Neural cell (in vitro differentiated cells): ENCODE data around the gene ABAT. TPM values are rescaled to one million over a fixed set of nuclear protein-coding genes. Genes with fewer than 3 reads are reported as not detected.

Experiments
- H2AFZ ChIP-seq: fragments of 200-600, 300-800 bp; sonication (generic), shearing (Covaris generic); 2 replicates; pipeline ENCODE4 v1.6.0; 2014; ENCODE audit warnings: low read depth, mild to moderate bottlenecking, antibody characterized with exemption, low read length, moderate library complexity
- H3F3A ChIP-seq: fragments of 200-600 bp; shearing (Covaris generic); 2 replicates; pipeline ENCODE4 v1.6.1; 2016; ENCODE audit warnings: mild to moderate bottlenecking, moderate library complexity, mixed read lengths, antibody characterized with exemption, low read length; ENCODE audit not compliant: insufficient read depth, poor library complexity, severe bottlenecking
- H3K27ac ChIP-seq: fragments of 200-600, 300-800 bp; sonication (generic), shearing (Covaris generic); 2 replicates; pipeline ENCODE4 v1.5.1; 2014; ENCODE audit warnings: mild to moderate bottlenecking, low read length, moderate library complexity
- H3K27me3 ChIP-seq: fragments of 300-800, 200-600 bp; sonication (generic), shearing (Covaris generic); 2 replicates; pipeline ENCODE4 v1.6.0; 2014; ENCODE audit warnings: mild to moderate bottlenecking, low read depth, low read length, moderate library complexity; ENCODE audit not compliant: insufficient read depth
- H3K36me3 ChIP-seq: fragments of 300-800, 200-600 bp; sonication (generic), shearing (Covaris generic); 2 replicates; pipeline ENCODE4 v1.5.1; 2014; ENCODE audit warnings: mild to moderate bottlenecking, antibody characterized with exemption, low read length, moderate library complexity; ENCODE audit not compliant: insufficient read depth
- H3K4me2 ChIP-seq: fragments of 300-800, 200-600 bp; sonication (generic), shearing (Covaris generic); 2 replicates; pipeline ENCODE4 v1.6.0; 2014; ENCODE audit warnings: mild to moderate bottlenecking, low read length
- H3K4me3 ChIP-seq: fragments of 300-800, 200-600 bp; sonication (generic), shearing (Covaris generic); 2 replicates; pipeline ENCODE4 v1.5.1; 2014; ENCODE audit warnings: mild to moderate bottlenecking, low read length, moderate library complexity
- H3K79me2 ChIP-seq: fragments of 200-600 bp; shearing (Covaris generic); replicated peaks from 2 replicates; pipeline ENCODE4 v1.6.0; 2014; ENCODE audit warnings: mild to moderate bottlenecking, low read length, moderate library complexity; ENCODE audit not compliant: insufficient read depth
- H3K9ac ChIP-seq: fragments of 300-800, 200-600 bp; sonication (generic), shearing (Covaris generic); 2 replicates; pipeline ENCODE4 v1.6.1; 2016; ENCODE audit warnings: mild to moderate bottlenecking, low read length, mixed read lengths
- H3K9me2 ChIP-seq: fragments of 200-600 bp; shearing (Covaris generic); 2 replicates; pipeline ENCODE4 v1.6.1; 2016; ENCODE audit warnings: mild to moderate bottlenecking, low read length, mixed read lengths; ENCODE audit not compliant: insufficient read depth
- H3K9me3 ChIP-seq: fragments of 200-600, 300-800 bp; sonication (generic), shearing (Covaris generic); 2 replicates; pipeline ENCODE4 v1.6.1; 2016; ENCODE audit warnings: mild to moderate bottlenecking, mixed run types, low read length, moderate library complexity, mixed read lengths
- H4K20me1 ChIP-seq: fragments of 200-600 bp; shearing (Covaris generic); 2 replicates; pipeline ENCODE4 v1.6.1; 2016; ENCODE audit warnings: mild to moderate bottlenecking, mixed run types; ENCODE audit not compliant: insufficient read depth
- EP300 ChIP-seq: fragments of 450-650 bp; conservative IDR thresholded peaks from 2 replicates; pipeline ENCODE4 v1.6.1; 2014; ENCODE audit warnings: antibody characterized with exemption, mild to moderate bottlenecking, moderate library complexity; ENCODE audit not compliant: poor library complexity, severe bottlenecking
- EZH2 ChIP-seq: fragments of 200-600, 300-800 bp; shearing (Covaris generic), sonication (generic); IDR thresholded peaks from 2 replicates; pipeline ENCODE4 v1.6.1; 2014; ENCODE audit warnings: antibody characterized with exemption, low read length, borderline replicate concordance, mild to moderate bottlenecking; ENCODE audit not compliant: insufficient read depth, poor library complexity, severe bottlenecking
- MXI1 ChIP-seq: fragments of 450-650 bp; conservative IDR thresholded peaks from 2 replicates; pipeline ENCODE4 v1.6.1; 2014; ENCODE audit warnings: antibody characterized with exemption, mild to moderate bottlenecking; ENCODE audit not compliant: poor library complexity, severe bottlenecking
- POLR2AphosphoS5 ChIP-seq: IDR thresholded peaks from 2 replicates; pipeline ENCODE4 v1.6.1; 2012
- RAD21 ChIP-seq: fragments of 450-650 bp; conservative IDR thresholded peaks from 2 replicates; pipeline ENCODE4 v1.6.1; 2014; ENCODE audit warnings: antibody characterized with exemption, mild to moderate bottlenecking, moderate library complexity
- SMC3 ChIP-seq: fragments of 450-650 bp; conservative IDR thresholded peaks from 2 replicates; pipeline ENCODE4 v1.6.1; 2014; ENCODE audit warnings: antibody characterized with exemption, mild to moderate bottlenecking, moderate library complexity; ENCODE audit not compliant: poor library complexity
- TAF1 ChIP-seq: IDR thresholded peaks from 2 replicates; pipeline ENCODE4 v1.6.1; 2012; ENCODE audit warnings: low read depth
- polyA plus RNA-seq: library from polyadenylated mRNA; depleted of rRNA; stranded (reverse); fragments of >200 nt; gene quantifications from 2 replicates; pipeline ENCODE4 v1.2.3, GENCODE V29; 2014
- TF ChIP-seq, protein P1 (sequence below): fragments of 450-650 bp; IDR thresholded peaks from 2 replicates; pipeline ENCODE4 v1.5.1; 2014; ENCODE audit warnings: antibody characterized with exemption, mild to moderate bottlenecking, moderate library complexity; ENCODE audit not compliant: poor library complexity, severe bottlenecking
- TF ChIP-seq, protein P2 (sequence below): IDR thresholded peaks from 2 replicates; pipeline ENCODE4 v1.6.1; 2012; ENCODE audit warnings: borderline replicate concordance

The ABAT gene
- polyA plus RNA-seq, 1 donor from 2014 or later, result 125 TPM

- Histone ChIP-seq H3K9me2 (no peaks in the 10 kb centered on the region), H3K9me3 (peaks cover 2% of the 10 kb centered on the region), H3K36me3 (no peaks in the 10 kb centered on the region), H3K27me3 (no peaks in the 10 kb centered on the region), H3K9ac (no peak overlapping the region), H3K27ac (no peak overlapping the region), H4K20me1 (no peaks in the 10 kb centered on the region), H3K79me2 (peaks cover 27% of the 10 kb centered on the region), H2AFZ (no peak overlapping the region), H3F3A (no peaks in the 10 kb centered on the region), H3K4me2 (no peak overlapping the region), H3K4me3 (no peak overlapping the region)
- TF ChIP-seq, protein P1, sequence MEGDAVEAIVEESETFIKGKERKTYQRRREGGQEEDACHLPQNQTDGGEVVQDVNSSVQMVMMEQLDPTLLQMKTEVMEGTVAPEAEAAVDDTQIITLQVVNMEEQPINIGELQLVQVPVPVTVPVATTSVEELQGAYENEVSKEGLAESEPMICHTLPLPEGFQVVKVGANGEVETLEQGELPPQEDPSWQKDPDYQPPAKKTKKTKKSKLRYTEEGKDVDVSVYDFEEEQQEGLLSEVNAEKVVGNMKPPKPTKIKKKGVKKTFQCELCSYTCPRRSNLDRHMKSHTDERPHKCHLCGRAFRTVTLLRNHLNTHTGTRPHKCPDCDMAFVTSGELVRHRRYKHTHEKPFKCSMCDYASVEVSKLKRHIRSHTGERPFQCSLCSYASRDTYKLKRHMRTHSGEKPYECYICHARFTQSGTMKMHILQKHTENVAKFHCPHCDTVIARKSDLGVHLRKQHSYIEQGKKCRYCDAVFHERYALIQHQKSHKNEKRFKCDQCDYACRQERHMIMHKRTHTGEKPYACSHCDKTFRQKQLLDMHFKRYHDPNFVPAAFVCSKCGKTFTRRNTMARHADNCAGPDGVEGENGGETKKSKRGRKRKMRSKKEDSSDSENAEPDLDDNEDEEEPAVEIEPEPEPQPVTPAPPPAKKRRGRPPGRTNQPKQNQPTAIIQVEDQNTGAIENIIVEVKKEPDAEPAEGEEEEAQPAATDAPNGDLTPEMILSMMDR, result no peak
- no peak for TF ChIP-seq EP300
- TF ChIP-seq RAD21, result no peak
- no peak for TF ChIP-seq EZH2
- no peak for TF ChIP-seq MXI1
- no peak for TF ChIP-seq POLR2AphosphoS5
- no peak for TF ChIP-seq SMC3
- TF ChIP-seq, protein P2, sequence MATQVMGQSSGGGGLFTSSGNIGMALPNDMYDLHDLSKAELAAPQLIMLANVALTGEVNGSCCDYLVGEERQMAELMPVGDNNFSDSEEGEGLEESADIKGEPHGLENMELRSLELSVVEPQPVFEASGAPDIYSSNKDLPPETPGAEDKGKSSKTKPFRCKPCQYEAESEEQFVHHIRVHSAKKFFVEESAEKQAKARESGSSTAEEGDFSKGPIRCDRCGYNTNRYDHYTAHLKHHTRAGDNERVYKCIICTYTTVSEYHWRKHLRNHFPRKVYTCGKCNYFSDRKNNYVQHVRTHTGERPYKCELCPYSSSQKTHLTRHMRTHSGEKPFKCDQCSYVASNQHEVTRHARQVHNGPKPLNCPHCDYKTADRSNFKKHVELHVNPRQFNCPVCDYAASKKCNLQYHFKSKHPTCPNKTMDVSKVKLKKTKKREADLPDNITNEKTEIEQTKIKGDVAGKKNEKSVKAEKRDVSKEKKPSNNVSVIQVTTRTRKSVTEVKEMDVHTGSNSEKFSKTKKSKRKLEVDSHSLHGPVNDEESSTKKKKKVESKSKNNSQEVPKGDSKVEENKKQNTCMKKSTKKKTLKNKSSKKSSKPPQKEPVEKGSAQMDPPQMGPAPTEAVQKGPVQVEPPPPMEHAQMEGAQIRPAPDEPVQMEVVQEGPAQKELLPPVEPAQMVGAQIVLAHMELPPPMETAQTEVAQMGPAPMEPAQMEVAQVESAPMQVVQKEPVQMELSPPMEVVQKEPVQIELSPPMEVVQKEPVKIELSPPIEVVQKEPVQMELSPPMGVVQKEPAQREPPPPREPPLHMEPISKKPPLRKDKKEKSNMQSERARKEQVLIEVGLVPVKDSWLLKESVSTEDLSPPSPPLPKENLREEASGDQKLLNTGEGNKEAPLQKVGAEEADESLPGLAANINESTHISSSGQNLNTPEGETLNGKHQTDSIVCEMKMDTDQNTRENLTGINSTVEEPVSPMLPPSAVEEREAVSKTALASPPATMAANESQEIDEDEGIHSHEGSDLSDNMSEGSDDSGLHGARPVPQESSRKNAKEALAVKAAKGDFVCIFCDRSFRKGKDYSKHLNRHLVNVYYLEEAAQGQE, result no peak
- TF ChIP-seq TAF1, result no peak
Observed at GRCh38 chr16:8795091-8795490, 120.7 kb downstream of the ABAT start.

GRCh38 chr16:8795818-8796217 lies 121.4 kb downstream of the ABAT start:
- TF ChIP-seq POLR2AphosphoS5, result no peak
- Histone ChIP-seq H3F3A (no peaks in the 10 kb centered on the region), H3K9me2 (no peaks in the 10 kb centered on the region), H3K36me3 (no peaks in the 10 kb centered on the region), H3K4me3 (no peak overlapping the region), H2AFZ (no peak overlapping the region), H3K27me3 (no peaks in the 10 kb centered on the region), H3K9ac (no peak overlapping the region), H3K9me3 (peaks cover 2% of the 10 kb centered on the region), H3K79me2 (peaks cover 27% of the 10 kb centered on the region), H3K27ac (no peak overlapping the region), H4K20me1 (no peaks in the 10 kb centered on the region), H3K4me2 (no peak overlapping the region)
